Activated B cell treated with CpG ODN at 0.5 μM for 24 hours (primary cell): ENCODE measurements around the gene TMEM9. TPM values are rescaled to one million over a fixed set of nuclear protein-coding genes. Genes with fewer than 3 reads are reported as not detected.

ENCODE experiments used
- ATAC-seq: fragments of 200-7000 bp; cut with Tn5 transposase; one replicate; pipeline ENCODE4 v1.10.0; 2021; ENCODE audit warnings: low read depth, mild to moderate bottlenecking, moderate library complexity
- CTCF ChIA-PET: fragments of 350-600 bp; sonication (Branson Sonifier 250); formaldehyde crosslinking; loops from one replicate; lab custom pipeline; 2021; ENCODE audit warnings: antibody characterized with exemption; lab: Charles Lee
- POLR2A ChIA-PET: fragments of 350-600 bp; sonication (Branson Sonifier 250); formaldehyde crosslinking; loops from one replicate; lab custom pipeline; 2021; ENCODE audit warnings: antibody characterized with exemption; lab: Charles Lee
- DNase-seq: peaks from one replicate; pipeline ENCODE4 v3.0.0; 2022
- H3K27ac Mint-ChIP-seq: one replicate; pipeline ENCODE4 v1.8.0; 2020; ENCODE audit warnings: mixed read lengths
- H3K27me3 Mint-ChIP-seq: one replicate; pipeline ENCODE4 v1.8.0; 2021; ENCODE audit warnings: mixed read lengths
- H3K36me3 Mint-ChIP-seq: one replicate; pipeline ENCODE4 v1.8.0; 2021; ENCODE audit warnings: low read depth, mixed read lengths
- H3K4me1 Mint-ChIP-seq: one replicate; pipeline ENCODE4 v1.8.0; 2021; ENCODE audit warnings: mixed read lengths
- H3K4me3 Mint-ChIP-seq: one replicate; pipeline ENCODE4 v1.8.0; 2020; ENCODE audit warnings: mild to moderate bottlenecking, mixed read lengths
- H3K9me3 Mint-ChIP-seq: one replicate; pipeline ENCODE4 v1.8.0; 2020; ENCODE audit warnings: mixed read lengths
- CTCF ChIP-seq: fragments of 200-600 bp; IDR thresholded peaks from one replicate; pipeline ENCODE4 v1.8.0; 2022; ENCODE audit warnings: antibody characterized with exemption, mild to moderate bottlenecking
- intact Hi-C: fragments of 100-400 bp; cut with micrococcal nuclease; formaldehyde crosslinking; loops from one replicate; pipeline ENCODE4 v1.15.1; 2024
- total RNA-seq: library from RNA; stranded (reverse); gene quantifications from 2 replicates; pipeline ENCODE4 v1.2.3, GENCODE V29; 2022

Gene TMEM9
- total RNA-seq, 1 donor from 2014 or later = 19.0 TPM

DNA sequence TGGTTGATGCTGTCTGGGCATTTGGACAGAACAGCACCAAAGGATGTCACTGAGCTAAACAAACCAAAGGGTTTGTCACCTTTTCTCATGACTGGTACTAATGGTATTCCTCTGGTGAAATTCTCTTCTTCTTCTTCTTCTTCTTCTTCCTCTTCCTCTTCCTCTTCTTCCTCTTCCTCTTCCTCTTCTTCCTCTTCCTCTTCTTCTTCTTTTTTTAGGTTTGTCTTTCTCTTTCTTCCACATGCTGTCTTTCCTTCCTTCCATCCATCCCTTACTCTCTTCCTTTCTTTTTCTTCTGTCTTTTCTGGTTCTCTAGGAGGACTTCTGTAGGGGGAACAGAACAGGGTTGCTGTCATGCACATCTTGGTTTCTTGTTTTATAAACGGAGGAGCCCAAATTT lies 27.0 kb upstream of the TMEM9 start:
- CTCF ChIA-PET = no interaction called here
- DNase-seq = no peak
- no peak for ATAC-seq
- peaks cover 4% of the 10 kb centered on the region for H3K9me3 Mint-ChIP-seq
- H3K27ac Mint-ChIP-seq = no peak overlapping the region
- intact Hi-C loops = no loop called here
- no peak overlapping the region for H3K4me3 Mint-ChIP-seq
- H3K27me3 Mint-ChIP-seq = peaks cover 32% of the 10 kb centered on the region
- H3K36me3 Mint-ChIP-seq = no peaks in the 10 kb centered on the region
- no peaks in the 10 kb centered on the region for H3K4me1 Mint-ChIP-seq
- POLR2A ChIA-PET = no interaction called here
- TF ChIP-seq CTCF = no peak

DNA sequence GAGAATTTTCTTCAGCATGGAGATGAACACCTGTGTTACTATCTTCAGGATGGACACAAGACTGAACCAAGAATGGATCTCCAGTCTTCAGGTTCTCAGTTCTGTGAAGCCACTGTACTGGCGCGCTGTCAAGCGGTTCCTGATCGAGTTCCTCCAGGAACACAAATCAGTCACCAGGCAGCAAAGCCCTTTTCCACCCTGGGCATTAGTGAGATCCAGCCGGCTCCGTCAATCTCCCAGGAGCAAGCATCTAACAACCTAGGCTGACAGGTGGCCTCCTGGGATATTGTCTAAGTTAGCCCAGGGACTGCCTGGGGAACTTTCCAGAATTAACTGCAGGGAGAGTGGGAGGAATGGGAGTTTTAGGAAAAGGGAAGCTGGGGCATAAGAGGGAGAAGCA lies 26.6 kb upstream of the TMEM9 start:
- DNase-seq (no peak), ATAC-seq (no peak)
- H3K4me3 Mint-ChIP-seq = no peak overlapping the region
- no peaks in the 10 kb centered on the region for H3K4me1 Mint-ChIP-seq
- ChIA-PET POLR2A (no interaction called here), CTCF (no interaction called here)
- no peak overlapping the region for H3K27ac Mint-ChIP-seq
- H3K36me3 Mint-ChIP-seq = no peaks in the 10 kb centered on the region
- peaks cover 4% of the 10 kb centered on the region for H3K9me3 Mint-ChIP-seq
- TF ChIP-seq CTCF = no peak
- H3K27me3 Mint-ChIP-seq = peaks cover 30% of the 10 kb centered on the region
- intact Hi-C loops = no loop called here

GRCh38 chr1:201180141-201180540 lies 25.9 kb upstream of the TMEM9 start:
- no peak for ATAC-seq
- Mint-ChIP-seq H3K27ac (no peak overlapping the region), H3K36me3 (no peaks in the 10 kb centered on the region), H3K4me3 (no peak overlapping the region), H3K27me3 (peaks cover 32% of the 10 kb centered on the region), H3K4me1 (no peaks in the 10 kb centered on the region), H3K9me3 (peaks cover 4% of the 10 kb centered on the region)
- TF ChIP-seq CTCF = no peak
- POLR2A ChIA-PET = no interaction called here
- CTCF ChIA-PET = no interaction called here
- no peak for DNase-seq
- intact Hi-C loops = no loop called here

GRCh38 chr1:201178718-201179117 lies 24.4 kb upstream of the TMEM9 start:
- ChIA-PET POLR2A (no interaction called here), CTCF (no interaction called here)
- intact Hi-C loops = no loop called here
- H3K9me3 Mint-ChIP-seq = peaks cover 4% of the 10 kb centered on the region
- DNase-seq (no peak), ATAC-seq (no peak)
- no peak overlapping the region for H3K4me3 Mint-ChIP-seq
- no peak for TF ChIP-seq CTCF
- no peaks in the 10 kb centered on the region for H3K4me1 Mint-ChIP-seq
- peaks cover 25% of the 10 kb centered on the region for H3K27me3 Mint-ChIP-seq
- H3K36me3 Mint-ChIP-seq = no peaks in the 10 kb centered on the region
- H3K27ac Mint-ChIP-seq = no peak overlapping the region

DNA sequence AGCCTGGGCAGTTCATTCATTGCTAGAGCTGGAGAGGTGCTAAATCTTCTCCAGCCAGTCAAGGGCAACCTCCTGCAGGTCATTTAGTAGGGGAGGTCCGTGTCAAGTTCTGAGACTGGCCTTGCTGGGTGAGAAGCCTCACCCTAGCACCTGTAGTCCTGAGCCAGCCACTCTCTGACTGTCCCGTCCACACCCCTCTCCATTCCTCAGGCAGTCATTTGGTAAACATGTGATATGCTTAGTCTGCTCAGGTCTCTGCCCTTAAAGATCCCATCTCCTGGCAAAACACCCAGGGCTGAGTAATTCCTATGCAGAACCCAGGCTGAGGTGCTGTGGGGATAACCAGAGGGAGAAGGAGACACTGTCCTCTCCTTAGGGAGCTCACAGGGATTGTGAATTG lies 22.7 kb upstream of the TMEM9 start:
- DNase-seq = no peak
- Mint-ChIP-seq H3K27ac (no peak overlapping the region), H3K36me3 (no peaks in the 10 kb centered on the region), H3K9me3 (peaks cover 4% of the 10 kb centered on the region), H3K27me3 (peaks cover 28% of the 10 kb centered on the region), H3K4me3 (no peak overlapping the region), H3K4me1 (no peaks in the 10 kb centered on the region)
- ChIA-PET CTCF (no interaction called here), POLR2A (no interaction called here)
- ATAC-seq = no peak
- intact Hi-C loops = no loop called here
- no peak for TF ChIP-seq CTCF
